HCT116 (cell line): ENCODE measurements around the gene AP4M1. TPM values are rescaled to one million over a fixed set of nuclear protein-coding genes. Genes with fewer than 3 reads are reported as not detected.

Experiments
- ATAC-seq: fragments of 200-7000 bp; cut with Tn5 transposase; 2 replicates; pipeline ENCODE4 v1.9.1; 2020; ENCODE audit warnings: mild to moderate bottlenecking, moderate library complexity
- BruUV-seq: library from RNA; stranded (reverse); fragments of 400-500 nt; replicated peaks from 2 replicates; lab custom pipeline; 2021; lab: Mats Ljungman, UMichigan
- CTCF ChIA-PET: fragments of 300-600 bp; sonication (Branson Sonifier 250); formaldehyde crosslinking; loops from one replicate; lab custom pipeline; 2021; ENCODE audit warnings: antibody characterized with exemption; lab: Charles Lee
- POLR2A ChIA-PET: fragments of 300-600, 350-600 bp; sonication (Branson Sonifier 250); formaldehyde crosslinking; loops from one replicate; lab custom pipeline; 2021; ENCODE audit warnings: antibody characterized with exemption; lab: Charles Lee
- RAD21 ChIA-PET, 2 experiments: fragments of 300-600 bp; sonication (Branson Sonifier 250); formaldehyde crosslinking; loops; one replicate each; lab custom pipeline; 2023; ENCODE audit warnings: low total read pairs in 2 of 2; ENCODE audit not compliant: uncharacterized antibody in 2 of 2, unreplicated experiment in 2 of 2, low non-redundant PET in 1 of 2; lab: Charles Lee
- DNase-seq: peaks from one replicate; pipeline ENCODE4 v3.0.0-alpha.2; 2010; ENCODE audit warnings: low read depth, low spot score
- H2AFZ ChIP-seq: fragments of 200-600 bp; shearing (Covaris generic), sonication (generic); 2 replicates; pipeline ENCODE4 v1.6.1; 2017; ENCODE audit warnings: low read depth, mixed run types, mixed read lengths, antibody characterized with exemption, low read length; ENCODE audit not compliant: poor library complexity, severe bottlenecking
- H3K27ac ChIP-seq: 2 replicates; pipeline ENCODE4 v1.5.1; 2012; ENCODE audit warnings: low read depth, low read length
- H3K27me3 ChIP-seq: fragments of 200-600 bp; sonication (generic); 2 replicates; pipeline ENCODE4 v1.6.1; 2016; ENCODE audit warnings: mixed run types, low read length, mixed read lengths; ENCODE audit not compliant: insufficient read depth
- H3K36me3 ChIP-seq, 2 experiments: fragments of 200-500 bp in 1 of 2; fragments of 200-600 bp in 1 of 2; sonication (Bioruptor generic) in 1 of 2; sonication (generic) in 1 of 2; 2 replicates each; pipeline versions ENCODE4 v1.5.1 to v1.6.1; 2014 to 2016; ENCODE audit warnings: low read length in 2 of 2, inconsistent platforms in 1 of 2, mixed read lengths in 1 of 2, mixed run types in 1 of 2; ENCODE audit not compliant: insufficient read depth in 2 of 2, control insufficient read depth in 1 of 2
- H3K4me1 ChIP-seq, 2 experiments: fragments of 200-600 bp in 1 of 2; sonication (generic) in 1 of 2; 2 replicates each; pipeline versions ENCODE4 v1.5.1 to v1.6.1; 2012 to 2017; ENCODE audit warnings: low read length in 2 of 2, inconsistent platforms in 1 of 2, mild to moderate bottlenecking in 1 of 2, mixed read lengths in 1 of 2, mixed run types in 1 of 2, moderate library complexity in 1 of 2; ENCODE audit not compliant: insufficient read depth in 2 of 2, control insufficient read depth in 1 of 2
- H3K4me2 ChIP-seq: fragments of 200-600 bp; sonication (generic); 2 replicates; pipeline ENCODE4 v1.6.1; 2017; ENCODE audit warnings: mixed run types, low read length, mixed read lengths
- H3K4me3 ChIP-seq, 2 experiments: fragments of 200-600 bp in 1 of 2; sonication (generic) in 1 of 2; replicated peaks in 1 of 2; 2 replicates each; pipeline ENCODE4 v1.5.1; 2011 to 2016; ENCODE audit warnings: low read length in 2 of 2, control low read depth in 1 of 2, low read depth in 1 of 2, mild to moderate bottlenecking in 1 of 2, mixed read lengths in 1 of 2, mixed run types in 1 of 2
- H3K79me2 ChIP-seq: fragments of 200-600 bp; sonication (generic); 2 replicates; pipeline ENCODE4 v1.6.1; 2017; ENCODE audit warnings: mild to moderate bottlenecking, mixed run types, low read length, moderate library complexity, mixed read lengths; ENCODE audit not compliant: insufficient read depth
- H3K9ac ChIP-seq: fragments of 200-600 bp; sonication (generic); 2 replicates; pipeline ENCODE4 v1.6.1; 2016; ENCODE audit warnings: low read length, mixed read lengths
- H3K9me2 ChIP-seq: fragments of 200-600 bp; sonication (generic), shearing (Covaris generic); 2 replicates; pipeline ENCODE4 v1.6.1; 2017; ENCODE audit warnings: mixed run types, mild to moderate bottlenecking, moderate library complexity; ENCODE audit not compliant: insufficient read depth
- H3K9me3 ChIP-seq, 2 experiments: fragments of 200-500 bp in 1 of 2; fragments of 200-600 bp in 1 of 2; sonication (Bioruptor generic) in 1 of 2; sonication (generic) in 1 of 2; 2 replicates each; pipeline ENCODE4 v1.6.1; 2014 to 2017; ENCODE audit warnings: low read length in 2 of 2, mixed read lengths in 2 of 2, inconsistent platforms in 1 of 2, low read depth in 1 of 2, mild to moderate bottlenecking in 1 of 2, mixed run types in 1 of 2, moderate library complexity in 1 of 2; ENCODE audit not compliant: control insufficient read depth in 1 of 2, insufficient read depth in 1 of 2
- H4K20me1 ChIP-seq: fragments of 200-600 bp; sonication (generic), shearing (Covaris generic); 2 replicates; pipeline ENCODE4 v1.6.1; 2017; ENCODE audit warnings: mixed run types, mild to moderate bottlenecking, moderate library complexity; ENCODE audit not compliant: insufficient read depth
- ATF3 ChIP-seq: IDR thresholded peaks from 2 replicates; pipeline ENCODE4 v1.6.1; 2012
- CEBPB ChIP-seq: IDR thresholded peaks from 2 replicates; pipeline ENCODE4 v1.6.1; 2012; ENCODE audit warnings: low read depth
- ELF1 ChIP-seq: IDR thresholded peaks from 2 replicates; pipeline ENCODE4 v1.6.1; 2012; ENCODE audit warnings: low read depth, borderline replicate concordance
- EZH2 ChIP-seq: fragments of 200-600 bp; sonication (generic); IDR thresholded peaks from 2 replicates; pipeline ENCODE4 v1.6.1; 2017; ENCODE audit warnings: antibody characterized with exemption, mixed run types
- EZH2phosphoT487 ChIP-seq: fragments of 200-600 bp; IDR thresholded peaks from 2 replicates; pipeline ENCODE4 v1.6.1; 2018; ENCODE audit warnings: antibody characterized with exemption, borderline replicate concordance
- MAX ChIP-seq: IDR thresholded peaks from 2 replicates; pipeline ENCODE4 v1.6.1; 2012
- RAD21 ChIP-seq: IDR thresholded peaks from 2 replicates; pipeline ENCODE4 v1.6.1; 2012; ENCODE audit warnings: low read depth, mild to moderate bottlenecking
- SIN3A ChIP-seq: IDR thresholded peaks from 2 replicates; pipeline ENCODE4 v1.6.1; 2012; ENCODE audit warnings: low read depth
- SP1 ChIP-seq: IDR thresholded peaks from 2 replicates; pipeline ENCODE4 v1.6.1; 2012; ENCODE audit warnings: low read depth
- SRF ChIP-seq: IDR thresholded peaks from 2 replicates; pipeline ENCODE4 v1.6.1; 2012; ENCODE audit warnings: low read depth
- YY1 ChIP-seq: IDR thresholded peaks from 2 replicates; pipeline ENCODE4 v1.6.1; 2011; ENCODE audit warnings: low read length, low read depth, moderate library complexity, mild to moderate bottlenecking; ENCODE audit not compliant: insufficient replicate concordance; ENCODE audit errors: extremely low read depth
- ZFX ChIP-seq: fragments of 450-650 bp; IDR thresholded peaks from 2 replicates; pipeline ENCODE4 v1.6.1; 2017
- ZNF274 ChIP-seq: fragments of 200-500 bp; sonication (Bioruptor generic); IDR thresholded peaks from 2 replicates; pipeline ENCODE4 v1.6.1; 2014; ENCODE audit warnings: mild to moderate bottlenecking, low read depth, low read length, inconsistent platforms
- intact Hi-C: fragments of 100-400 bp; cut with micrococcal nuclease; formaldehyde crosslinking; loops from 2 replicates; pipeline ENCODE4 v1.10.0; 2022
- total RNA-seq: library from RNA; stranded (reverse); gene quantifications from one replicate; pipeline ENCODE4 v1.2.1, GENCODE V29; 2021; ENCODE audit not compliant: unreplicated experiment
- TF ChIP-seq, protein P1 (sequence below): IDR thresholded peaks from 2 replicates; pipeline ENCODE4 v1.6.1; 2011; ENCODE audit warnings: mild to moderate bottlenecking, low read length, moderate library complexity; ENCODE audit not compliant: insufficient replicate concordance; ENCODE audit errors: extremely low read depth

The AP4M1 gene
- total RNA-seq, 1 experiment from 2014 or later: 20.0 TPM

DNA sequence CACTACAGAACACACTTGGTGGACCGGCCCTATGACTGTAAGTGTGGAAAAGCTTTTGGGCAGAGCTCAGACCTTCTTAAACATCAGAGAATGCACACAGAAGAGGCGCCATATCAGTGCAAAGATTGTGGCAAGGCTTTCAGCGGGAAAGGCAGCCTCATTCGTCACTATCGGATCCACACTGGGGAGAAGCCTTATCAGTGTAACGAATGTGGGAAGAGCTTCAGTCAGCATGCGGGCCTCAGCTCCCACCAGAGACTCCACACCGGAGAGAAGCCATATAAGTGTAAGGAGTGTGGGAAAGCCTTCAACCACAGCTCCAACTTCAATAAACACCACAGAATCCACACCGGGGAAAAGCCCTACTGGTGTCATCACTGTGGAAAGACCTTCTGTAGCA lies 37.3 kb upstream of the AP4M1 start:
- no peak overlapping the region for H3K4me2 ChIP-seq
- no peak overlapping the region for H2AFZ ChIP-seq
- no peaks in the 10 kb centered on the region for H3K9me2 ChIP-seq
- H3K4me3 ChIP-seq: no peak overlapping the region
- H3K4me1 ChIP-seq: no peaks in the 10 kb centered on the region
- no peaks in the 10 kb centered on the region for H3K79me2 ChIP-seq
- TF ChIP-seq RAD21 (no peak), SIN3A (no peak), MAX (no peak), CEBPB (no peak), ZNF274 (no peak), ATF3 (no peak), ELF1 (no peak), SP1 (no peak), EZH2phosphoT487 (no peak), EZH2 (no peak), SRF (no peak), YY1 (no peak), ZFX (no peak)
- TF ChIP-seq, protein P1, sequence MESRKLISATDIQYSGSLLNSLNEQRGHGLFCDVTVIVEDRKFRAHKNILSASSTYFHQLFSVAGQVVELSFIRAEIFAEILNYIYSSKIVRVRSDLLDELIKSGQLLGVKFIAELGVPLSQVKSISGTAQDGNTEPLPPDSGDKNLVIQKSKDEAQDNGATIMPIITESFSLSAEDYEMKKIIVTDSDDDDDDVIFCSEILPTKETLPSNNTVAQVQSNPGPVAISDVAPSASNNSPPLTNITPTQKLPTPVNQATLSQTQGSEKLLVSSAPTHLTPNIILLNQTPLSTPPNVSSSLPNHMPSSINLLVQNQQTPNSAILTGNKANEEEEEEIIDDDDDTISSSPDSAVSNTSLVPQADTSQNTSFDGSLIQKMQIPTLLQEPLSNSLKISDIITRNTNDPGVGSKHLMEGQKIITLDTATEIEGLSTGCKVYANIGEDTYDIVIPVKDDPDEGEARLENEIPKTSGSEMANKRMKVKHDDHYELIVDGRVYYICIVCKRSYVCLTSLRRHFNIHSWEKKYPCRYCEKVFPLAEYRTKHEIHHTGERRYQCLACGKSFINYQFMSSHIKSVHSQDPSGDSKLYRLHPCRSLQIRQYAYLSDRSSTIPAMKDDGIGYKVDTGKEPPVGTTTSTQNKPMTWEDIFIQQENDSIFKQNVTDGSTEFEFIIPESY: no peak
- TF ChIP-seq, all 23 proteins: peak for 0
- intact Hi-C loops: no loop called here
- ChIA-PET RAD21 (no interaction called here), POLR2A (no interaction called here), CTCF (interaction anchor here (1.3 kb wide), 1 partner anchor 70 kb away, joined by 4 read pairs; no protein-coding TSS in a partner anchor)
- Histone ChIP-seq H3K27me3 (no peaks in the 10 kb centered on the region), H3K27ac (no peak overlapping the region), H4K20me1 (no peaks in the 10 kb centered on the region), H3K9me3 (no peaks in the 10 kb centered on the region), H3K9ac (no peak overlapping the region), H3K36me3 (peaks cover 5% of the 10 kb centered on the region in 2 experiments; a peak in 3 of 4 replicates)
- ATAC-seq (no peak), DNase-seq (no peak)
- BruUV-seq: TSS peak; percentile 34
